Mesenchymal stem cell (in vitro differentiated cells and primary cell): ENCODE data around the gene TRPM7.

Source experiments
- DNase-seq: peaks from one replicate; pipeline ENCODE4 v3.0.0-alpha.2; 2013
- H2AFZ ChIP-seq: one replicate; pipeline ENCODE4 v1.6.1; 2013; ENCODE audit warnings: low read depth, mild to moderate bottlenecking, control low read depth, inconsistent platforms, low read length, moderate library complexity
- H2AK5ac ChIP-seq: 2 replicates; pipeline ENCODE4 v1.6.1; 2013; ENCODE audit warnings: low read length, moderate library complexity, mild to moderate bottlenecking, inconsistent platforms; ENCODE audit not compliant: severe bottlenecking
- H2BK120ac ChIP-seq: one replicate; pipeline ENCODE4 v1.6.1; 2013; ENCODE audit warnings: low read depth, mild to moderate bottlenecking, inconsistent platforms, low read length, moderate library complexity
- H2BK12ac ChIP-seq, 2 experiments: one replicate each; pipeline ENCODE4 v1.6.1; 2013; ENCODE audit warnings: inconsistent platforms in 2 of 2, low read length in 2 of 2, mild to moderate bottlenecking in 2 of 2, moderate library complexity in 2 of 2, control low read depth in 1 of 2
- H2BK15ac ChIP-seq: one replicate; pipeline ENCODE4 v1.6.1; 2013; ENCODE audit warnings: mild to moderate bottlenecking, low read depth, inconsistent platforms; ENCODE audit not compliant: poor library complexity, severe bottlenecking
- H2BK5ac ChIP-seq: 2 replicates; pipeline ENCODE4 v1.6.1; 2013; ENCODE audit warnings: low read depth, mild to moderate bottlenecking, low read length, control low read depth, inconsistent platforms; ENCODE audit not compliant: poor library complexity, severe bottlenecking
- H3K14ac ChIP-seq, 2 experiments: one replicate each; pipeline ENCODE4 v1.6.1; 2013; ENCODE audit warnings: inconsistent platforms in 2 of 2, low read length in 2 of 2, control low read depth in 1 of 2, mild to moderate bottlenecking in 1 of 2, moderate library complexity in 1 of 2
- H3K18ac ChIP-seq, 2 experiments: one replicate each; pipeline ENCODE4 v1.6.1; 2013; ENCODE audit warnings: inconsistent platforms in 2 of 2, low read length in 2 of 2, control low read depth in 1 of 2, low read depth in 1 of 2, mild to moderate bottlenecking in 1 of 2
- H3K23ac ChIP-seq, 2 experiments: one replicate each; pipeline ENCODE4 v1.6.1; 2013; ENCODE audit warnings: inconsistent platforms in 2 of 2, low read length in 2 of 2, mild to moderate bottlenecking in 2 of 2, moderate library complexity in 2 of 2, control low read depth in 1 of 2
- H3K27ac ChIP-seq: 2 replicates; pipeline ENCODE4 v1.5.1; 2013; ENCODE audit warnings: mild to moderate bottlenecking, moderate library complexity, low read length, control low read depth, inconsistent platforms; ENCODE audit not compliant: poor library complexity, severe bottlenecking
- H3K27me3 ChIP-seq, 2 experiments: 2 replicates each; pipeline versions ENCODE4 v1.6.1 to v1.7.0; 2013; ENCODE audit warnings: low read length in 2 of 2, mild to moderate bottlenecking in 2 of 2, moderate library complexity in 2 of 2, control low read depth in 1 of 2, inconsistent platforms in 1 of 2; ENCODE audit not compliant: control insufficient read depth in 1 of 2, insufficient read depth in 1 of 2
- H3K36me3 ChIP-seq, 2 experiments: 2 replicates each; pipeline versions ENCODE4 v1.6.1 to v1.7.0; 2013; ENCODE audit warnings: low read length in 2 of 2, control low read depth in 1 of 2, inconsistent platforms in 1 of 2, low read depth in 1 of 2, mild to moderate bottlenecking in 1 of 2; ENCODE audit not compliant: insufficient read depth in 2 of 2, control insufficient read depth in 1 of 2
- H3K4ac ChIP-seq, 2 experiments: one replicate each; pipeline ENCODE4 v1.6.1; 2013; ENCODE audit warnings: inconsistent platforms in 2 of 2, low read length in 2 of 2, mild to moderate bottlenecking in 2 of 2, moderate library complexity in 2 of 2, control low read depth in 1 of 2, low read depth in 1 of 2
- H3K4me1 ChIP-seq: 2 replicates; pipeline ENCODE4 v1.6.1; 2013; ENCODE audit warnings: low read depth, low read length, control low read depth; ENCODE audit not compliant: control insufficient read depth, insufficient read depth
- H3K4me2 ChIP-seq: 2 replicates; pipeline ENCODE4 v1.6.1; 2013; ENCODE audit warnings: low read length, mild to moderate bottlenecking, inconsistent platforms; ENCODE audit not compliant: poor library complexity, severe bottlenecking
- H3K4me3 ChIP-seq, 2 experiments: 2 replicates each; pipeline versions ENCODE4 v1.5.1 to v1.7.0; 2013; ENCODE audit warnings: low read length in 2 of 2, mild to moderate bottlenecking in 2 of 2, control low read depth in 1 of 2, low read depth in 1 of 2; ENCODE audit not compliant: insufficient read depth in 1 of 2
- H3K79me1 ChIP-seq: replicated peaks from 2 replicates; pipeline ENCODE4 v1.6.1; 2013; ENCODE audit warnings: mild to moderate bottlenecking, control low read depth, low read length, inconsistent platforms; ENCODE audit not compliant: poor library complexity, severe bottlenecking
- H3K9ac ChIP-seq: 2 replicates; pipeline ENCODE4 v1.7.0; 2013; ENCODE audit warnings: mild to moderate bottlenecking, low read length, moderate library complexity
- H3K9me3 ChIP-seq: 2 replicates; pipeline ENCODE4 v1.7.0; 2013; ENCODE audit warnings: mild to moderate bottlenecking, low read length; ENCODE audit not compliant: control insufficient read depth
- H4K8ac ChIP-seq: one replicate; pipeline ENCODE4 v1.6.1; 2013; ENCODE audit warnings: inconsistent platforms, mild to moderate bottlenecking, low read length, moderate library complexity
- H4K91ac ChIP-seq: one replicate; pipeline ENCODE4 v1.6.1; 2013; ENCODE audit warnings: mild to moderate bottlenecking, low read length, inconsistent platforms
- WGBS: methylation state at CpG from one replicate; pipeline ENCODE4 v1.1.7; 2013; ENCODE audit warnings: mixed read lengths; 5-methylcytosine and 5-hydroxymethylcytosine counted together

TRPM7 gene

DNA sequence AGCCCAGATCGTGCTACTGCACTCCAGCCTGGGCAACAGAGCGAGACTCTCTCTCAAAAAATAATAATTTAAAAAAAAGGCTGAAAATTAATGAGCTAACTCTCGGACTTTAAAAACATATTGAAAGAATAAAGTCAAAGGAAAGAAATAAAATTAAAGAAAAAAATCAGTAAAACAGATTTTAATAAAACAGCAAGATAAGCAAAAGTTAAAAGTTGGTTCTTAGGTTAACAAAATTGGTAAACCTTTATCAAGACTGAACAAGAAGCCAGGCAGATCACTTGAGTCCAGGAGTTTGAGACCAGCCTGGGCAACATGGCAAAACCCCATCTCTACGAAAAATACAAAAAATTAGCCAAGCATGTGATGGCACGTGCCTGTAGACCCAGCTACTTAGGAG lies 20.7 kb downstream of the TRPM7 start:
- WGBS = 81% methylated on average over 2 of the region's 5 CpGs
- Histone ChIP-seq H3K27me3 (no peaks in the 10 kb centered on the region), H3K9ac (no peak overlapping the region), H3K4me2 (no peak overlapping the region), H3K79me1 (peaks cover 18% of the 10 kb centered on the region), H3K9me3 (no peaks in the 10 kb centered on the region), H2BK12ac (no peak overlapping the region), H2BK5ac (no peak overlapping the region), H3K14ac (no peak overlapping the region), H4K8ac (no peak overlapping the region), H2AK5ac (no peak overlapping the region), H3K4ac (no peak overlapping the region), H3K36me3 (peaks cover 4 to 47% of the 10 kb centered on the region in 2 experiments), H3K4me1 (no peaks in the 10 kb centered on the region), H3K18ac (no peak overlapping the region), H4K91ac (no peak overlapping the region), H2BK120ac (no peak overlapping the region), H3K4me3 (no peak overlapping the region), H3K23ac (no peak overlapping the region), H2AFZ (no peak overlapping the region), H3K27ac (no peak overlapping the region), H2BK15ac (no peak overlapping the region)
- DNase-seq = no peak

DNA sequence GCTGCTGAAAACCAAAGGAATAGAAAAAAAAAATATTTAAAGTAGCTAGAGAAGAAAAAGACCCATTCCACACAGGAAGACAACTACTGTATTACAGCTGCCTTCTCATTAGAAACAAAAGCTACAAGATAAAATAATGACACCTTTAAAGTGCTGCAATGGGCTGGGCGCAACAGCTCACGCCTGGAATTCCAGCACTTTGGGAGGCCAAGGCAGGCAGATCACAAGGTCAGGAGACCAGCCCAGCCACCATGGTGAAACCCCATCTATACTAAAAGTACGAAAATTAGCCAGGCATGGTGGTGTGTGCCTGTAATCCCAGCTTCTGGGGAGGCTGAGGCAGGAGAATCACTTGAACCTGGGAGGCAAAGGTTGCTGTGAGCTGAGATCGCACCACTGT lies 31.0 kb downstream of the TRPM7 start:
- DNase-seq = no peak
- no peak overlapping the region for H4K91ac ChIP-seq
- H3K14ac ChIP-seq = no peak overlapping the region
- 96% methylated on average over 4 of the region's 4 CpGs for WGBS
- no peak overlapping the region for H2BK12ac ChIP-seq
- H3K9me3 ChIP-seq = no peaks in the 10 kb centered on the region
- peaks cover 30% of the 10 kb centered on the region for H3K79me1 ChIP-seq
- no peak overlapping the region for H3K4me2 ChIP-seq
- no peaks in the 10 kb centered on the region for H3K27me3 ChIP-seq
- no peak overlapping the region for H2BK15ac ChIP-seq
- no peak overlapping the region for H3K4ac ChIP-seq
- H2AFZ ChIP-seq = no peak overlapping the region
- no peak overlapping the region for H2AK5ac ChIP-seq
- H3K18ac ChIP-seq = no peak overlapping the region
- no peak overlapping the region for H3K27ac ChIP-seq
- no peak overlapping the region for H3K9ac ChIP-seq
- no peak overlapping the region for H2BK120ac ChIP-seq
- no peaks in the 10 kb centered on the region for H3K4me1 ChIP-seq
- H2BK5ac ChIP-seq = no peak overlapping the region
- peaks cover 23 to 79% of the 10 kb centered on the region in 2 experiments for H3K36me3 ChIP-seq
- H4K8ac ChIP-seq = no peak overlapping the region
- H3K4me3 ChIP-seq = no peak overlapping the region
- no peak overlapping the region for H3K23ac ChIP-seq

GRCh38 chr15:50653156-50653743 lies 33.3 kb downstream of the TRPM7 start:
- no peak overlapping the region for H3K23ac ChIP-seq
- 95% methylated on average over 6 of the region's 6 CpGs for WGBS
- H3K4me3 ChIP-seq = no peak overlapping the region
- H2BK12ac ChIP-seq = no peak overlapping the region
- H4K8ac ChIP-seq = no peak overlapping the region
- H2BK120ac ChIP-seq = no peak overlapping the region
- H4K91ac ChIP-seq = no peak overlapping the region
- no peaks in the 10 kb centered on the region for H3K9me3 ChIP-seq
- H2AFZ ChIP-seq = no peak overlapping the region
- no peak overlapping the region for H2AK5ac ChIP-seq
- no peak overlapping the region for H3K27ac ChIP-seq
- peaks cover 33% of the 10 kb centered on the region for H3K79me1 ChIP-seq
- no peaks in the 10 kb centered on the region for H3K4me1 ChIP-seq
- DNase-seq = no peak
- no peak overlapping the region for H3K14ac ChIP-seq
- H3K4ac ChIP-seq = no peak overlapping the region
- H3K18ac ChIP-seq = no peak overlapping the region
- no peak overlapping the region for H3K9ac ChIP-seq
- no peak overlapping the region for H2BK5ac ChIP-seq
- peaks cover 25 to 80% of the 10 kb centered on the region in 2 experiments for H3K36me3 ChIP-seq
- H3K4me2 ChIP-seq = no peak overlapping the region
- no peaks in the 10 kb centered on the region for H3K27me3 ChIP-seq
- H2BK15ac ChIP-seq = no peak overlapping the region

DNA sequence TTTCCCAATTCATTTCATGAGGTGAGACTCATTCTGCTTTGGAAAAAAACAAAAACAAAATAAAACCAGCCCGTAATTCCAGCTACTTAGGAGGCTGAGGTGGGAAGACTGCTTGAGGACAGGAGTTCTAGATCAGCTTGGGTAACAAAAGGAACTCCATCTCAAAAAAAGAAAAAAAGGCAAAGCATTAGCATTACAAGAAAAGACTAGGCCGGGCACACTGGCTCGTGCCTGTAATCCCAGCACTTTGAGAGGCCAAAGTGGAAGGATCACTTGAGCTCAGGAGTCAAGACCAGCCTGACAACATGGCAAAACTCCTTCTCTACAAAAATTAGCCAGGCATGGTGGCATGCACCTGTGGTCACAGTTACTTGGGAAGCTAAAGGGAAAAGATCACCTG lies 33.9 kb downstream of the TRPM7 start:
- H3K4me1 ChIP-seq = no peaks in the 10 kb centered on the region
- no peak overlapping the region for H2BK12ac ChIP-seq
- H3K27me3 ChIP-seq = no peaks in the 10 kb centered on the region
- no peak overlapping the region for H3K4me2 ChIP-seq
- no peak overlapping the region for H2AFZ ChIP-seq
- no peak for DNase-seq
- WGBS = 97% methylated on average over 2 of the region's 3 CpGs
- no peak overlapping the region for H2BK15ac ChIP-seq
- no peak overlapping the region for H3K4ac ChIP-seq
- no peak overlapping the region for H2AK5ac ChIP-seq
- no peak overlapping the region for H3K23ac ChIP-seq
- peaks cover 31% of the 10 kb centered on the region for H3K79me1 ChIP-seq
- no peak overlapping the region for H4K91ac ChIP-seq
- no peaks in the 10 kb centered on the region for H3K9me3 ChIP-seq
- H4K8ac ChIP-seq = no peak overlapping the region
- H3K18ac ChIP-seq = no peak overlapping the region
- no peak overlapping the region for H2BK120ac ChIP-seq
- H3K27ac ChIP-seq = no peak overlapping the region
- H2BK5ac ChIP-seq = no peak overlapping the region
- no peak overlapping the region for H3K4me3 ChIP-seq
- peaks cover 22 to 80% of the 10 kb centered on the region in 2 experiments for H3K36me3 ChIP-seq
- no peak overlapping the region for H3K9ac ChIP-seq
- H3K14ac ChIP-seq = no peak overlapping the region
